Liver (tissue), 3 donors: ENCODE results near the gene DZANK1.

ENCODE experiments used
- EGR1 ChIP-seq, 2 donors: IDR thresholded peaks; 2 replicates each; pipeline ENCODE4 v1.6.1; 2016 to 2018; ENCODE audit warnings: antibody characterized with exemption in 2 of 2, low read depth in 2 of 2
- GABPA ChIP-seq, 2 donors: IDR thresholded peaks in 1 of 2; conservative IDR thresholded peaks in 1 of 2; 2 replicates each; pipeline ENCODE4 v1.6.1; 2016; ENCODE audit warnings: antibody characterized with exemption in 2 of 2, mild to moderate bottlenecking in 1 of 2, moderate library complexity in 1 of 2
- NR2F2 ChIP-seq: IDR thresholded peaks from 2 replicates; pipeline ENCODE4 v1.6.1; 2016; ENCODE audit warnings: antibody characterized with exemption
- RAD21 ChIP-seq, 2 donors: IDR thresholded peaks; 2 replicates each; pipeline ENCODE4 v1.6.1; 2016; ENCODE audit warnings: antibody characterized with exemption in 2 of 2, mild to moderate bottlenecking in 2 of 2
- RXRA ChIP-seq, 2 donors: IDR thresholded peaks; 2 replicates each; pipeline ENCODE4 v1.6.1; 2017 to 2018; ENCODE audit warnings: antibody characterized with exemption in 2 of 2, mild to moderate bottlenecking in 1 of 2
- SP1 ChIP-seq: IDR thresholded peaks from 2 replicates; pipeline ENCODE4 v1.6.1; 2018; ENCODE audit warnings: antibody characterized with exemption, mild to moderate bottlenecking
- YY1 ChIP-seq: IDR thresholded peaks from 2 replicates; pipeline ENCODE4 v1.6.1; 2016; ENCODE audit warnings: antibody characterized with exemption, mild to moderate bottlenecking
- TF ChIP-seq, protein P1 (sequence below): fragments of 150-350 bp; IDR thresholded peaks from 2 replicates; pipeline ENCODE4 v1.5.1; 2017; ENCODE audit warnings: improper control_type of control experiment, low read depth, low read length; ENCODE audit not compliant: missing input control
- TF ChIP-seq, protein P2 (sequence below): IDR thresholded peaks from 2 replicates; pipeline ENCODE4 v1.6.1; 2016; ENCODE audit warnings: antibody characterized with exemption, mild to moderate bottlenecking
- TF ChIP-seq, protein P3 (sequence below): IDR thresholded peaks from 2 replicates; pipeline ENCODE4 v1.6.1; 2016; ENCODE audit warnings: antibody characterized with exemption
- TF ChIP-seq, protein P4 (sequence below): IDR thresholded peaks from 2 replicates; pipeline ENCODE4 v1.6.1; 2016; ENCODE audit warnings: antibody characterized with exemption
- TF ChIP-seq, protein P5 (sequence below): IDR thresholded peaks from 2 replicates; pipeline ENCODE4 v1.6.1; 2016; ENCODE audit warnings: antibody characterized with exemption
- donor health status: healthy.
- donor health status: healthy.

DNA sequence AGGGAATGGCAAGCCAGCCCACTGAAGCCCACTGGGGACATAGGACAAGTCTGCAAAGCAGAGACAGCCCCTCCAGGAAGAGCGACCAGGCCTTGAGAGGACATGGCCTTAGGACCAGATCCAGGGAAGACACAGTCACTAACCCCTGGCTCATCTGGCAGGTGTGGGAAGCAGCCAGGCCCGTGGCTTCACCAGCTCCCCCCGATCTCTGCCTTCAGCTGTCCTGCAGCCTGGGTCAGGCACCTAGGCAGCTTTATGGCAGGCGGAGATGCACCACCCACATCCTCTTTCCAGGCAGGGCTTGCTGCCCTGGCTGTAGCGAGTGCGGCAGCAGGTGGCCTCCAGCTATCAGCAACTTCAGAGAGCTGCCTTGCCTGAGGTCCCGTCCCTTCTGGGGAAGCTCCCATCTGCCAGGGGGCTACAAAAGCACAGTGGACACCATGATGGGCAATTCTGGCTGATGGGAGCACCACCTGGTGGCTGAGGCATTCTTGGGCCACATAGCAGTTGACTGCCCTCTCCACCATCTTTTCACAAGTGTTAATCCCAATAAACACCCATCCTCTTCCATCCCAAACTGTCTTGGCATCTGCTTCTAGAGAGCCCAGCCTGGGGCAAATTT is 85.8 kb downstream of the DZANK1 start:
- TF ChIP-seq EGR1 (IDR thresholded peaks at IDR 0.05; ENCODE audit: low read depth in 2 of 2) (no peak), RXRA (IDR thresholded peaks at IDR 0.05) (no peak), YY1 (no peak), RAD21 (IDR thresholded peaks at IDR 0.05) (no peak), GABPA (IDR thresholded peaks at IDR 0.05 in 1 of 2, conservative IDR thresholded peaks at IDR 0.05 in 1 of 2) (no peak), NR2F2 (no peak), SP1 (no peak)
- TF ChIP-seq, protein P1, sequence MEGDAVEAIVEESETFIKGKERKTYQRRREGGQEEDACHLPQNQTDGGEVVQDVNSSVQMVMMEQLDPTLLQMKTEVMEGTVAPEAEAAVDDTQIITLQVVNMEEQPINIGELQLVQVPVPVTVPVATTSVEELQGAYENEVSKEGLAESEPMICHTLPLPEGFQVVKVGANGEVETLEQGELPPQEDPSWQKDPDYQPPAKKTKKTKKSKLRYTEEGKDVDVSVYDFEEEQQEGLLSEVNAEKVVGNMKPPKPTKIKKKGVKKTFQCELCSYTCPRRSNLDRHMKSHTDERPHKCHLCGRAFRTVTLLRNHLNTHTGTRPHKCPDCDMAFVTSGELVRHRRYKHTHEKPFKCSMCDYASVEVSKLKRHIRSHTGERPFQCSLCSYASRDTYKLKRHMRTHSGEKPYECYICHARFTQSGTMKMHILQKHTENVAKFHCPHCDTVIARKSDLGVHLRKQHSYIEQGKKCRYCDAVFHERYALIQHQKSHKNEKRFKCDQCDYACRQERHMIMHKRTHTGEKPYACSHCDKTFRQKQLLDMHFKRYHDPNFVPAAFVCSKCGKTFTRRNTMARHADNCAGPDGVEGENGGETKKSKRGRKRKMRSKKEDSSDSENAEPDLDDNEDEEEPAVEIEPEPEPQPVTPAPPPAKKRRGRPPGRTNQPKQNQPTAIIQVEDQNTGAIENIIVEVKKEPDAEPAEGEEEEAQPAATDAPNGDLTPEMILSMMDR = no peak
- TF ChIP-seq, protein P2, sequence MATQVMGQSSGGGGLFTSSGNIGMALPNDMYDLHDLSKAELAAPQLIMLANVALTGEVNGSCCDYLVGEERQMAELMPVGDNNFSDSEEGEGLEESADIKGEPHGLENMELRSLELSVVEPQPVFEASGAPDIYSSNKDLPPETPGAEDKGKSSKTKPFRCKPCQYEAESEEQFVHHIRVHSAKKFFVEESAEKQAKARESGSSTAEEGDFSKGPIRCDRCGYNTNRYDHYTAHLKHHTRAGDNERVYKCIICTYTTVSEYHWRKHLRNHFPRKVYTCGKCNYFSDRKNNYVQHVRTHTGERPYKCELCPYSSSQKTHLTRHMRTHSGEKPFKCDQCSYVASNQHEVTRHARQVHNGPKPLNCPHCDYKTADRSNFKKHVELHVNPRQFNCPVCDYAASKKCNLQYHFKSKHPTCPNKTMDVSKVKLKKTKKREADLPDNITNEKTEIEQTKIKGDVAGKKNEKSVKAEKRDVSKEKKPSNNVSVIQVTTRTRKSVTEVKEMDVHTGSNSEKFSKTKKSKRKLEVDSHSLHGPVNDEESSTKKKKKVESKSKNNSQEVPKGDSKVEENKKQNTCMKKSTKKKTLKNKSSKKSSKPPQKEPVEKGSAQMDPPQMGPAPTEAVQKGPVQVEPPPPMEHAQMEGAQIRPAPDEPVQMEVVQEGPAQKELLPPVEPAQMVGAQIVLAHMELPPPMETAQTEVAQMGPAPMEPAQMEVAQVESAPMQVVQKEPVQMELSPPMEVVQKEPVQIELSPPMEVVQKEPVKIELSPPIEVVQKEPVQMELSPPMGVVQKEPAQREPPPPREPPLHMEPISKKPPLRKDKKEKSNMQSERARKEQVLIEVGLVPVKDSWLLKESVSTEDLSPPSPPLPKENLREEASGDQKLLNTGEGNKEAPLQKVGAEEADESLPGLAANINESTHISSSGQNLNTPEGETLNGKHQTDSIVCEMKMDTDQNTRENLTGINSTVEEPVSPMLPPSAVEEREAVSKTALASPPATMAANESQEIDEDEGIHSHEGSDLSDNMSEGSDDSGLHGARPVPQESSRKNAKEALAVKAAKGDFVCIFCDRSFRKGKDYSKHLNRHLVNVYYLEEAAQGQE = no peak
- TF ChIP-seq, protein P3, sequence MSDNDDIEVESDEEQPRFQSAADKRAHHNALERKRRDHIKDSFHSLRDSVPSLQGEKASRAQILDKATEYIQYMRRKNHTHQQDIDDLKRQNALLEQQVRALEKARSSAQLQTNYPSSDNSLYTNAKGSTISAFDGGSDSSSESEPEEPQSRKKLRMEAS = no peak
- TF ChIP-seq, protein P4, sequence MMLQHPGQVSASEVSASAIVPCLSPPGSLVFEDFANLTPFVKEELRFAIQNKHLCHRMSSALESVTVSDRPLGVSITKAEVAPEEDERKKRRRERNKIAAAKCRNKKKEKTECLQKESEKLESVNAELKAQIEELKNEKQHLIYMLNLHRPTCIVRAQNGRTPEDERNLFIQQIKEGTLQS = no peak
- TF ChIP-seq, protein P5, sequence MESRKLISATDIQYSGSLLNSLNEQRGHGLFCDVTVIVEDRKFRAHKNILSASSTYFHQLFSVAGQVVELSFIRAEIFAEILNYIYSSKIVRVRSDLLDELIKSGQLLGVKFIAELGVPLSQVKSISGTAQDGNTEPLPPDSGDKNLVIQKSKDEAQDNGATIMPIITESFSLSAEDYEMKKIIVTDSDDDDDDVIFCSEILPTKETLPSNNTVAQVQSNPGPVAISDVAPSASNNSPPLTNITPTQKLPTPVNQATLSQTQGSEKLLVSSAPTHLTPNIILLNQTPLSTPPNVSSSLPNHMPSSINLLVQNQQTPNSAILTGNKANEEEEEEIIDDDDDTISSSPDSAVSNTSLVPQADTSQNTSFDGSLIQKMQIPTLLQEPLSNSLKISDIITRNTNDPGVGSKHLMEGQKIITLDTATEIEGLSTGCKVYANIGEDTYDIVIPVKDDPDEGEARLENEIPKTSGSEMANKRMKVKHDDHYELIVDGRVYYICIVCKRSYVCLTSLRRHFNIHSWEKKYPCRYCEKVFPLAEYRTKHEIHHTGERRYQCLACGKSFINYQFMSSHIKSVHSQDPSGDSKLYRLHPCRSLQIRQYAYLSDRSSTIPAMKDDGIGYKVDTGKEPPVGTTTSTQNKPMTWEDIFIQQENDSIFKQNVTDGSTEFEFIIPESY = no peak
